ENCODE measurements around the gene TIMP1. TPM values are rescaled to one million over a fixed set of nuclear protein-coding genes. Genes with fewer than 3 reads are reported as not detected.

TIMP1 gene
- total RNA-seq, 2 experiments from 2014 or later = not detected

GRCh38 chrX:47579537-47579936, 2.7 kb upstream of the TIMP1 start:
- H3K9me3 ChIP-seq (ENCODE audit: low read length) = no peaks in the 10 kb centered on the region
- no TSS peak for BruUV-seq (replicated peaks)
- intact Hi-C loops (cut with micrococcal nuclease; ENCODE audit: unreplicated experiment) = no loop called here
- ChIA-PET POLR2A (interaction anchor here (0.7 kb wide), 2 partner anchors 8 to 10 kb away, joined by 3 read pairs; no protein-coding TSS in a partner anchor), CTCF (ENCODE audit: unreplicated experiment) (no interaction called here)
- no peaks in the 10 kb centered on the region for H3K36me3 ChIP-seq (ENCODE audit: insufficient read depth, low read length)
- no peaks in the 10 kb centered on the region for H3K79me2 ChIP-seq (ENCODE audit: insufficient read depth, low read depth, low read length)
- no peak overlapping the region for H2AFZ ChIP-seq (ENCODE audit: low read length)
- H3K9me2 ChIP-seq (ENCODE audit: insufficient read depth, low read length) = no peaks in the 10 kb centered on the region
- no peak for DNase-seq (ENCODE audit: low spot score)
- H3K4me1 ChIP-seq (ENCODE audit: insufficient read depth, low read length, poor library complexity, severe bottlenecking) = no peaks in the 10 kb centered on the region
- H3K4me2 ChIP-seq (ENCODE audit: low read length) = no peak overlapping the region
- no peak overlapping the region for H3K4me3 ChIP-seq (ENCODE audit: low read depth, low read length, poor library complexity, severe bottlenecking)
- no peak for TF ChIP-seq EZH2phosphoT487 (IDR thresholded peaks at IDR 0.05; ENCODE audit: borderline replicate concordance, low read depth, low read length)
- TF ChIP-seq CTCF (conservative IDR thresholded peaks at IDR 0.05; ENCODE audit: low read length) = no peak
- no peak overlapping the region for H3K27ac ChIP-seq (ENCODE audit: low read depth, low read length, poor library complexity, severe bottlenecking)
- H4K20me1 ChIP-seq (ENCODE audit: insufficient read depth, low read length) = no peaks in the 10 kb centered on the region

GRCh38 chrX:47583240-47583861, 1.1 kb downstream of the TIMP1 start:
- Histone ChIP-seq H3K9me3 (ENCODE audit: low read length) (no peaks in the 10 kb centered on the region), H3K9me2 (ENCODE audit: insufficient read depth, low read length) (no peaks in the 10 kb centered on the region), H3K36me3 (ENCODE audit: insufficient read depth, low read length) (no peaks in the 10 kb centered on the region), H3K79me2 (ENCODE audit: insufficient read depth, low read depth, low read length) (no peaks in the 10 kb centered on the region), H4K20me1 (ENCODE audit: insufficient read depth, low read length) (no peaks in the 10 kb centered on the region), H3K4me3 (ENCODE audit: low read depth, low read length, poor library complexity, severe bottlenecking) (no peak overlapping the region), H3K27ac (ENCODE audit: low read depth, low read length, poor library complexity, severe bottlenecking) (no peak overlapping the region), H2AFZ (ENCODE audit: low read length) (no peak overlapping the region), H3K4me2 (ENCODE audit: low read length) (no peak overlapping the region), H3K4me1 (ENCODE audit: insufficient read depth, low read length, poor library complexity, severe bottlenecking) (no peaks in the 10 kb centered on the region)
- POLR2A ChIA-PET = no interaction called here
- intact Hi-C loops (cut with micrococcal nuclease; ENCODE audit: unreplicated experiment) = no loop called here
- CTCF ChIA-PET (ENCODE audit: unreplicated experiment) = interaction anchor here (0.6 kb wide), 1 partner anchor 9 kb away, joined by 4 read pairs; no protein-coding TSS in a partner anchor
- no TSS peak for BruUV-seq (replicated peaks)
- TF ChIP-seq CTCF (conservative IDR thresholded peaks at IDR 0.05; ENCODE audit: low read length) (no peak), EZH2phosphoT487 (IDR thresholded peaks at IDR 0.05; ENCODE audit: borderline replicate concordance, low read depth, low read length) (no peak)
- DNase-seq (ENCODE audit: low spot score) = no peak

GRCh38 chrX:47584714-47585113, 2.5 kb downstream of the TIMP1 start:
- H3K9me2 ChIP-seq (ENCODE audit: insufficient read depth, low read length) = no peaks in the 10 kb centered on the region
- no peaks in the 10 kb centered on the region for H4K20me1 ChIP-seq (ENCODE audit: insufficient read depth, low read length)
- no peaks in the 10 kb centered on the region for H3K36me3 ChIP-seq (ENCODE audit: insufficient read depth, low read length)
- H3K79me2 ChIP-seq (ENCODE audit: insufficient read depth, low read depth, low read length) = no peaks in the 10 kb centered on the region
- H3K9me3 ChIP-seq (ENCODE audit: low read length) = no peaks in the 10 kb centered on the region
- POLR2A ChIA-PET = no interaction called here
- TF ChIP-seq EZH2phosphoT487 (IDR thresholded peaks at IDR 0.05; ENCODE audit: borderline replicate concordance, low read depth, low read length) (no peak), CTCF (conservative IDR thresholded peaks at IDR 0.05; ENCODE audit: low read length) (no peak)
- no peak for DNase-seq (ENCODE audit: low spot score)
- no peak overlapping the region for H3K4me3 ChIP-seq (ENCODE audit: low read depth, low read length, poor library complexity, severe bottlenecking)
- H2AFZ ChIP-seq (ENCODE audit: low read length) = no peak overlapping the region
- BruUV-seq (replicated peaks) = no TSS peak
- H3K4me2 ChIP-seq (ENCODE audit: low read length) = no peak overlapping the region
- H3K4me1 ChIP-seq (ENCODE audit: insufficient read depth, low read length, poor library complexity, severe bottlenecking) = no peaks in the 10 kb centered on the region
- CTCF ChIA-PET (ENCODE audit: unreplicated experiment) = no interaction called here
- no peak overlapping the region for H3K27ac ChIP-seq (ENCODE audit: low read depth, low read length, poor library complexity, severe bottlenecking)
- intact Hi-C loops (cut with micrococcal nuclease; ENCODE audit: unreplicated experiment) = loop anchor here (1.0 kb wide), 1 partner anchor 45 kb away; the partner anchor contains the start of gene CFP
